C4-2B (cell line): ENCODE data around the gene ZFYVE9.

Experiments
- ZFX ChIP-seq: fragments of 450-650 bp; IDR thresholded peaks from 2 replicates; pipeline ENCODE4 v1.6.1; 2017
- TF ChIP-seq, protein P1 (sequence below): fragments of 450-650 bp; conservative IDR thresholded peaks from 2 replicates; pipeline ENCODE4 v1.5.1; 2017; ENCODE audit warnings: mild to moderate bottlenecking

DNA sequence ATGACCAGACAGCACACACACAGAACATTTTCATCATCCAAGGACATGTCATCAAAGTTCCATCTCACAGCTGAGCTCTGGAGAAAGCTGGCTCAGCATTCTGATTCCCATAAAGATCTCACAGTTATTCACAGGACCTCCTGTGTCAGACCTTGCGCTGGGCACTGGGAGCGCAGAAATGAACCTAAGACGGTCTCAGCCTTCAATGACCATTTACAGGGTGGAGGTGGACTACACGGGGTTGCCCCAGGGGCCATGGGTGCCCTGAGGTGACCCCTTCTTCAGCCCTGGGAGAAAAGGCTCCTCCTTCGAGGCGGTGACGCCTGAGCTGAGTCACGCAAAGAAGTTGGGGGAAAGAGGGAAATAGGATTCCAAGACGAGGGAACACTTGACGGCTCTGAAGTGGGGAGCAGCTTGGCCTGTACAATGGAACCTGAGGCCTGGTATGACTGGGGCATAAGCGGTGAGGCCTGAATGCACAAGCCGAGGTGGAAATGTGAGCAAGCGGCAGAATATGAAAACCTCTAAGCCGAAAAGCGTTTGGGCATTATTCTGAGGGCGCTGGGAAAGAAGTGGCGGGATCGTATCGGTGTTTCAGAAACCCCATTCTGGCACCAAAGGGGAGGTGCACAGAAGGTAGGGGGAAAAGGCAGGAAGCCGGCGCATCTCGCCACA, 223.3 kb downstream of the ZFYVE9 start:
- TF ChIP-seq, protein P1, sequence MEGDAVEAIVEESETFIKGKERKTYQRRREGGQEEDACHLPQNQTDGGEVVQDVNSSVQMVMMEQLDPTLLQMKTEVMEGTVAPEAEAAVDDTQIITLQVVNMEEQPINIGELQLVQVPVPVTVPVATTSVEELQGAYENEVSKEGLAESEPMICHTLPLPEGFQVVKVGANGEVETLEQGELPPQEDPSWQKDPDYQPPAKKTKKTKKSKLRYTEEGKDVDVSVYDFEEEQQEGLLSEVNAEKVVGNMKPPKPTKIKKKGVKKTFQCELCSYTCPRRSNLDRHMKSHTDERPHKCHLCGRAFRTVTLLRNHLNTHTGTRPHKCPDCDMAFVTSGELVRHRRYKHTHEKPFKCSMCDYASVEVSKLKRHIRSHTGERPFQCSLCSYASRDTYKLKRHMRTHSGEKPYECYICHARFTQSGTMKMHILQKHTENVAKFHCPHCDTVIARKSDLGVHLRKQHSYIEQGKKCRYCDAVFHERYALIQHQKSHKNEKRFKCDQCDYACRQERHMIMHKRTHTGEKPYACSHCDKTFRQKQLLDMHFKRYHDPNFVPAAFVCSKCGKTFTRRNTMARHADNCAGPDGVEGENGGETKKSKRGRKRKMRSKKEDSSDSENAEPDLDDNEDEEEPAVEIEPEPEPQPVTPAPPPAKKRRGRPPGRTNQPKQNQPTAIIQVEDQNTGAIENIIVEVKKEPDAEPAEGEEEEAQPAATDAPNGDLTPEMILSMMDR, result no peak
- no peak for TF ChIP-seq ZFX
